ENCODE data around the gene SAMD11.

Gene SAMD11

DNA sequence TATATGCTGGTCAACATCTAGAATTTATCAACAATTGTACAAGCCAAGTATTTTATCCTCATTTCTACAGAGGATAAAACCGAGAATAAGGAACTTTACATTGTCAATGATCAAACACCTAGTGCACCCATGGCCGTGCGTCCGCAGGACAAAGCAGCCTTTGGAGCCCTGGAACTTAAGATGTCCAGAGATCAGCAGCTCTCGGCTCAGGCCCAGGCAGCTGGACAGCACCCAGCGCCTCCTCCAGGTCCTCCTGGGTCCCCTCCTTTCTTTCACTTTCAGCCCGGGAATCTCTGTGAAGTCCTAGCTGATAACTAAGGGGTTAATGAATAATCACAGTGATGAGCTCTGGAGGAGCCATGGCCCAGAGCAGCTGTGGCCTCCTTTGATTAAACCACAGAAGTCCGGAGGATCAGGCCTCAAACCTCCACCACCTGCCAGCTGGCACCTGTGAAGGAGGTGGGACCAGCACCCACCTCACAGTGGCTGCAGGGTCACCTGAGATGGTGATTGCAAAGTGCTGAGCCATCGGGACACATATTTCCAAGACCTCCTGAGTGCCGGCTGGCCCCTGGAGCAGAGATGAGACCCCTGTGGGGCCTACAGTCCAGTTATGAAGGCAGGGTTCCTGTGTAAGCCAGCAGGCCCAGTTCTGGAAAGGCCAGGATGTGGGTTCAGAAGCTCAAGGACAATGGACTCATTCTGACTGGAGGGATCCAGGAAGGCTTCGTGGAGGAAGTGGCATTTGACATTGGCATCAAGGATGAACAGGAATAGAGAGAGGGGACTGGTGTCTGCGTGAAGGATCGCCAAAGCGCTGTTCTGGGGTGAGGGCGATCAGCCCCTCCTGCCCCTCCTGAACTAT is 11.6 kb upstream of the SAMD11 start:
- no peak for TF ChIP-seq CTCF (IDR thresholded peaks at IDR 0.05)
- H3K4me1 ChIP-seq = peaks cover 0 to 29% (median 22%) of the 10 kb centered on the region in 4 donors
- no peaks in the 10 kb centered on the region for H3K36me3 ChIP-seq
- no peaks in the 10 kb centered on the region for H3K9me3 ChIP-seq
- intact Hi-C loops (cut with DNase I; ENCODE audit: low total_unique reads) = no loop called here
- DNase-seq = no peak
- H3K4me3 ChIP-seq = no peak overlapping the region
- no peak overlapping the region for H3K27ac ChIP-seq
- H3K27me3 ChIP-seq = peaks cover 0 to 65% of the 10 kb centered on the region in 2 donors

DNA sequence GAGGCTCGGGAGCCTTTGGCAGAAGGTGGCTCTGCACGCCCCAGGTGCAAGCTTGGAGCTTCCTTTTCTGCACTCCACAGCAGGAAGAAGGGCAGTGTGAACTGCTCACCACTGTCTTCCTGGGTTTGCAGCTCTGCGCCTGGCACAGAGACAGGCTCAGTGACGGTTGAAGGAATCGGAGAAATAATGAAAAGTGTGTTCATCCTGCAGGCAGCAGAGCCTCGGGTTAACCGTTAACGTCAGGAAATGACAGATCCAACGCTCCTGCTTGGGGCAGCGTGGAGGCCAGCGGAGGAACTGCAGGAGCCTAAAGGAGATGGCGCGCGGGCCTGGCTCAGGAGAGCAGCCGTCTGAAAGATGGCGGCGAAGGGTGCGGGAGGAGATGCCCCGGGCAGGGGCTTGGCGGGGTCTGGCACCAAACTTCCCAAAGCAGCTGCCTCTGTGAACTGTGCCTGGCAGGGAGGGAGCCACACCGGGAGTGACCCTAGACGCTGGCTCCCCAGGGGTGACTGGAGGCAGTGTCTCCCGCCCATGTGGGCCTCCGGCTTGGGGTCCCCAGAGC is 10.9 kb upstream of the SAMD11 start:
- Histone ChIP-seq H3K27ac (no peak overlapping the region), H3K4me1 (peaks cover 0 to 31% (median 24%) of the 10 kb centered on the region in 4 donors), H3K4me3 (no peak overlapping the region), H3K9me3 (no peaks in the 10 kb centered on the region), H3K27me3 (peaks cover 0 to 71% of the 10 kb centered on the region in 2 donors), H3K36me3 (no peaks in the 10 kb centered on the region)
- intact Hi-C loops (cut with DNase I; ENCODE audit: low total_unique reads) = no loop called here
- DNase-seq = peak in 1 of 2 donors; percentile 16
- no peak for TF ChIP-seq CTCF (IDR thresholded peaks at IDR 0.05)

GRCh38 chr1:913491-914130 is 10.1 kb upstream of the SAMD11 start:
- peaks cover 0 to 31% (median 24%) of the 10 kb centered on the region in 4 donors for H3K4me1 ChIP-seq
- TF ChIP-seq CTCF (IDR thresholded peaks at IDR 0.05) = no peak
- peak in 1 of 2 donors; percentile 12 for DNase-seq
- no peak overlapping the region for H3K27ac ChIP-seq
- no peaks in the 10 kb centered on the region for H3K9me3 ChIP-seq
- H3K27me3 ChIP-seq = peaks cover 0 to 79% of the 10 kb centered on the region in 2 donors
- no peaks in the 10 kb centered on the region for H3K36me3 ChIP-seq
- intact Hi-C loops (cut with DNase I; ENCODE audit: low total_unique reads) = no loop called here
- no peak overlapping the region for H3K4me3 ChIP-seq

DNA sequence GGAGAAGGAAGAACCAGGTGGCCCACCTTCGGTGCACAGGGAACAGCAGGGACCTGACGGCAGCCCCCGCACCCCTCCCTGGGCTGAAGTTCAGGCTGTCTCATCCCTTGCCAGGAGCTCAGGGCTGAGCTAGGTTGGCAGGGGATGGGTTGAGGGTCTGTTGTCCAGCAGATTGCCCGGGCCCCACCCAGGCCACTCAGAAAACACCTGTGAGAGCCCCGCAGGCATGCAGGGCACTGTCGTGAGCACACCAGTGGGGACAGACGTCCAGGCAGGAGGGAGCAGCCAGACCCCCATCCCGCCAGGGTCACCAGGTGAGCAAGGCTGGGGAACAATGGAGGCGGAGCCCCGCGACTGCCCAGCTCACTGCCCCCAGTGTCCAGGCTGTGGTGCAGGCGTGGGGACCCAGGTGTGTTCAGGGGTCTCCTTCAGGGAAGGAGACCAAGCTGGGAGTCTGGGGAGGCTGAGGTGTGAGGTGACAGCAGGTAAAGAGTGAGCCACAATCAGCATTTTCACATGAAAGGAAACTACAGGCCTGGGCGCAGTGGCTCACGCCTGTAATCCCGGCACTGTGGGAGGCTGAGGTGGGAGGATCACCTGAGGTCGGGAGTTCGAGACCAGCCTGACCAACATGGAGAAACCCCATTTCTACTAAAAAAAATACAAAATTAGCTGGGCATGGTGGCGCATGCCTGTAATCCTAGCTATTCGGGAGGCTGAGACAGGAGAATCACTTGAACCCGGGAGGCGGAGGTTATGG is 9.4 kb upstream of the SAMD11 start:
- H3K4me3 ChIP-seq = no peak overlapping the region
- intact Hi-C loops (cut with DNase I; ENCODE audit: low total_unique reads) = no loop called here
- peaks cover 0 to 86% of the 10 kb centered on the region in 2 donors for H3K27me3 ChIP-seq
- H3K27ac ChIP-seq = no peak overlapping the region
- TF ChIP-seq CTCF (IDR thresholded peaks at IDR 0.05) = no peak
- H3K4me1 ChIP-seq = peaks cover 0 to 31% (median 24%) of the 10 kb centered on the region in 4 donors
- DNase-seq = peak in 1 of 2 donors; percentile 17
- H3K36me3 ChIP-seq = no peaks in the 10 kb centered on the region
- H3K9me3 ChIP-seq = no peaks in the 10 kb centered on the region

DNA sequence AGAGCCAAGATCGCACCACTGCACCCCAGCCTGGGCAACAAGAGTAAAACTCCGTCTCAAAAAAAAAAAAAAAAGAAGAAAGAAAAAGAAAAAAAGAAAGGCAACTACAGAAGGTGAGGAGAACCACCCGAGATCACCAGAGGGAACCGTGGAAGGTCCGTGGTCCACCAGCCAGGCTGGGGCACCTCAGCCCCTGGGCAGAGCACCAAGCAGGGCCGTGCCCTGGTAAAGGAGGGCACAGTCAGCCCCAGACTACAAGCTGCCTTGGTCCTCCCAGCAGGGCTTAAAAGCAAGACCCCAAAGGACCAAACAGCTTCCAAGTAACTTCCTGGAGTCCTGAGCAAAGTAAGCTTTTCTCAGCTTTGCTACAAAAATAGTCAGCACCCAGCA is 8.8 kb upstream of the SAMD11 start:
- Histone ChIP-seq H3K4me1 (peaks cover 0 to 29% (median 21%) of the 10 kb centered on the region in 4 donors), H3K27me3 (peaks cover 0 to 88% of the 10 kb centered on the region in 2 donors), H3K9me3 (no peaks in the 10 kb centered on the region), H3K36me3 (no peaks in the 10 kb centered on the region), H3K27ac (no peak overlapping the region), H3K4me3 (no peak overlapping the region)
- no peak for TF ChIP-seq CTCF (IDR thresholded peaks at IDR 0.05)
- intact Hi-C loops (cut with DNase I; ENCODE audit: low total_unique reads) = no loop called here
- no peak for DNase-seq
